Endothelial cell of umbilical vein (primary cell): ENCODE results near the gene ELOVL6. TPM values are rescaled to one million over a fixed set of nuclear protein-coding genes. Genes with fewer than 3 reads are reported as not detected.

ENCODE experiments used
- BruUV-seq: library from RNA; stranded (reverse); fragments of 400-500 nt; replicated peaks from 2 replicates; lab custom pipeline; 2021; lab: Mats Ljungman, UMichigan
- CTCF ChIA-PET: fragments of 300-600, 350-600 bp; sonication (Branson Sonifier 250); formaldehyde crosslinking; loops from one replicate; lab custom pipeline; 2021; ENCODE audit warnings: antibody characterized with exemption, inconsistent platforms; lab: Charles Lee
- POLR2A ChIA-PET: fragments of 300-600, 350-600 bp; sonication (Branson Sonifier 250); formaldehyde crosslinking; loops from one replicate; lab custom pipeline; 2021; ENCODE audit warnings: antibody characterized with exemption, inconsistent platforms; lab: Charles Lee
- DNase-seq: peaks from one replicate; pipeline ENCODE4 v3.0.0-alpha.2; 2011; ENCODE audit warnings: low read depth, low spot score
- FAIRE-seq: peaks from 2 replicates; lab custom pipeline; 2011; peaks lifted over from hg19 to GRCh38; lab: Jason Lieb, UNC
- H2AFZ ChIP-seq: 2 replicates; pipeline ENCODE4 v1.6.0; 2012; ENCODE audit warnings: low read depth, low read length, control low read depth, inconsistent platforms
- H3K27ac ChIP-seq: 2 replicates; pipeline ENCODE4 v1.5.1; 2011; ENCODE audit warnings: low read depth, mild to moderate bottlenecking, control low read depth, low read length, moderate library complexity; ENCODE audit not compliant: insufficient read depth
- H3K27me3 ChIP-seq, 2 experiments: 2 replicates each; pipeline versions ENCODE4 v1.6.0 to v1.6.1; 2011; ENCODE audit warnings: low read length in 2 of 2, mixed read lengths in 1 of 2; ENCODE audit not compliant: control insufficient read depth in 2 of 2, insufficient read depth in 2 of 2
- H3K36me3 ChIP-seq, 2 experiments: 2 replicates in 1 of 2; 3 replicates in 1 of 2; pipeline ENCODE4 v1.5.1; 2011; ENCODE audit warnings: low read length in 2 of 2, mild to moderate bottlenecking in 1 of 2, moderate library complexity in 1 of 2; ENCODE audit not compliant: control insufficient read depth in 2 of 2, insufficient read depth in 2 of 2; ENCODE audit errors: extremely low read depth in 1 of 2
- H3K4me1 ChIP-seq: 3 replicates; pipeline ENCODE4 v1.5.1; 2011; ENCODE audit warnings: mild to moderate bottlenecking, low read length; ENCODE audit not compliant: control insufficient read depth, insufficient read depth; ENCODE audit errors: extremely low read depth
- H3K4me2 ChIP-seq: 2 replicates; pipeline ENCODE4 v1.6.1; 2011; ENCODE audit warnings: low read length, control low read depth, mixed read lengths; ENCODE audit not compliant: insufficient read depth
- H3K4me3 ChIP-seq, 3 experiments: fragments of 200-600 bp in 1 of 3; sonication (generic), shearing (Covaris generic) in 1 of 3; replicated peaks in 1 of 3; 2 replicates each; pipeline ENCODE4 v1.5.1; 2011 to 2016; ENCODE audit warnings: control low read depth in 3 of 3, low read length in 3 of 3, mild to moderate bottlenecking in 2 of 3, inconsistent platforms in 1 of 3, low read depth in 1 of 3, moderate library complexity in 1 of 3; ENCODE audit not compliant: insufficient read depth in 1 of 3
- H3K79me2 ChIP-seq: 2 replicates; pipeline ENCODE4 v1.6.0; 2012; ENCODE audit warnings: low read length, inconsistent platforms; ENCODE audit not compliant: control insufficient read depth, insufficient read depth
- H3K9ac ChIP-seq: replicated peaks from 2 replicates; pipeline ENCODE3; 2011; ENCODE audit warnings: low read length, control low read depth; ENCODE audit not compliant: insufficient read depth; ENCODE audit errors: extremely low read depth
- H3K9me1 ChIP-seq: replicated peaks from 3 replicates; pipeline ENCODE4 v1.6.0; 2011; ENCODE audit warnings: mild to moderate bottlenecking, low read length; ENCODE audit not compliant: control insufficient read depth, insufficient read depth; ENCODE audit errors: extremely low read depth
- H3K9me3 ChIP-seq: replicated peaks from 2 replicates; pipeline ENCODE4 v1.5.1; 2012; ENCODE audit warnings: low read length, inconsistent platforms; ENCODE audit not compliant: control insufficient read depth, insufficient read depth
- H4K20me1 ChIP-seq: replicated peaks from 2 replicates; pipeline ENCODE3; 2011; ENCODE audit warnings: mild to moderate bottlenecking, low read length; ENCODE audit not compliant: control insufficient read depth, insufficient read depth; ENCODE audit errors: extremely low read depth
- CTCF ChIP-seq, 2 donors: IDR thresholded peaks; 1 replicate in 1 of 2; 2 replicates in 1 of 2; pipeline ENCODE4 v1.5.1; 2011; ENCODE audit warnings: low read length in 2 of 2, mild to moderate bottlenecking in 2 of 2, moderate library complexity in 2 of 2, control low read depth in 1 of 2, inconsistent platforms in 1 of 2, low read depth in 1 of 2; ENCODE audit not compliant: insufficient read depth in 1 of 2; ENCODE audit errors: extremely low read depth in 1 of 2
- EZH2 ChIP-seq: IDR thresholded peaks from 2 replicates; pipeline ENCODE4 v1.6.1; 2012; ENCODE audit warnings: borderline replicate concordance, low read depth, mild to moderate bottlenecking, moderate library complexity, low read length, inconsistent platforms; ENCODE audit not compliant: severe bottlenecking
- GATA2 ChIP-seq: IDR thresholded peaks from 2 replicates; pipeline ENCODE4 v1.7.0; 2011; ENCODE audit warnings: low read depth, mild to moderate bottlenecking, moderate library complexity, mixed read lengths, low read length; ENCODE audit not compliant: insufficient read length, insufficient read depth
- JUN ChIP-seq: IDR thresholded peaks from 2 replicates; pipeline ENCODE4 v1.6.1; 2011; ENCODE audit warnings: borderline replicate concordance, low read depth; ENCODE audit not compliant: insufficient read length, insufficient read depth
- MYC ChIP-seq: IDR thresholded peaks from one replicate; pipeline ENCODE4 v1.6.1; 2011; ENCODE audit warnings: mild to moderate bottlenecking, low read depth, low read length
- POLR2A ChIP-seq: IDR thresholded peaks from 2 replicates; pipeline ENCODE4 v1.6.1; 2012; ENCODE audit warnings: low read depth, mild to moderate bottlenecking, control low read depth, low read length
- dilution Hi-C: fragments of 300-500 bp; cut with MboI; formaldehyde crosslinking; loops from one replicate; pipeline ENCODE4 v1.15.0; 2019; ENCODE audit warnings: low sequenced_read_pairs; ENCODE audit not compliant: extremely low pct_ligation_motif_present
- intact Hi-C: fragments of 100-400 bp; cut with micrococcal nuclease; formaldehyde crosslinking; loops from one replicate; pipeline ENCODE4 v1.10.0; 2022
- polyA plus RNA-seq, 4 experiments: library from polyadenylated mRNA; depleted of rRNA in 3 of 4; stranded (reverse) in 3 of 4; unstranded in 1 of 4; fragments of >200 nt; gene quantifications; 2 replicates each; pipeline versions ENCODE4 v1.2.1 to v1.2.3, GENCODE V29; 2011 to 2012; ENCODE audit warnings: missing spikeins in 1 of 4
- total RNA-seq: library from RNA; stranded (reverse); gene quantifications from 2 replicates; pipeline ENCODE4 v1.2.3, GENCODE V29; 2021
- TF ChIP-seq, protein P1 (sequence below): IDR thresholded peaks from 2 replicates; pipeline ENCODE4 v1.6.1; 2011; ENCODE audit not compliant: insufficient read depth, insufficient read length

Gene ELOVL6
- total and polyA plus RNA-seq, 2 donors (not counting 3 experiments of a cell fraction or from before 2014, with no cell fraction given), result 6.4 to 26.1 TPM

GRCh38 chr4:110005461-110006056 is 192.9 kb downstream of the ELOVL6 start:
- FAIRE-seq, result peak; percentile 95

More at GRCh38 chr4:110005461-110006056, 192.9 kb downstream of the ELOVL6 start:
- Histone ChIP-seq H3K4me2 (no peak overlapping the region), H2AFZ (no peak overlapping the region), H3K9ac (no peak overlapping the region), H3K36me3 (no peaks in the 10 kb centered on the region), H3K79me2 (no peaks in the 10 kb centered on the region), H4K20me1 (no peaks in the 10 kb centered on the region), H3K27me3 (peaks cover 7 to 10% of the 10 kb centered on the region in 2 experiments), H3K9me3 (no peaks in the 10 kb centered on the region), H3K9me1 (no peaks in the 10 kb centered on the region), H3K4me1 (no peaks in the 10 kb centered on the region), H3K27ac (no peak overlapping the region), H3K4me3 (no peak overlapping the region)
- intact Hi-C loops (loop anchor here (1.0 to 5.0 kb wide), 5 partner anchors 192 to 510 kb away; partner anchors contain the start of gene ELOVL6), dilution Hi-C loops (no loop called here)
- CTCF ChIA-PET, result interaction anchor here (0.6 to 19.1 kb wide), 12 partner anchors 26 to 581 kb away, joined by 3 to 527 read pairs (median 5); partner anchors contain the start of gene ELOVL6
- BruUV-seq, result no TSS peak
- peak; percentile 62 for DNase-seq
- POLR2A ChIA-PET, result no interaction called here
- no peak for TF ChIP-seq JUN
- no peak for TF ChIP-seq GATA2
- no peak for TF ChIP-seq POLR2A
- TF ChIP-seq, protein P1, sequence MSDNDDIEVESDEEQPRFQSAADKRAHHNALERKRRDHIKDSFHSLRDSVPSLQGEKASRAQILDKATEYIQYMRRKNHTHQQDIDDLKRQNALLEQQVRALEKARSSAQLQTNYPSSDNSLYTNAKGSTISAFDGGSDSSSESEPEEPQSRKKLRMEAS, result no peak
- TF ChIP-seq CTCF (IDR thresholded peaks at IDR 0.05; ENCODE audit: extremely low read depth in 1 of 2, insufficient read depth in 1 of 2, low read depth in 1 of 2, low read length in 2 of 2), result peak; percentile 46 to 52
- no peak for TF ChIP-seq MYC
- no peak for TF ChIP-seq EZH2
